DND-41 (cell line): ENCODE measurements around the gene NT5DC3.

Source experiments
- EZH2 ChIP-seq: IDR thresholded peaks from 3 replicates; pipeline ENCODE4 v1.6.1; 2012; ENCODE audit warnings: borderline replicate concordance, low read depth, mild to moderate bottlenecking, moderate library complexity, low read length, inconsistent platforms; ENCODE audit not compliant: severe bottlenecking
- TF ChIP-seq, protein P1 (sequence below): IDR thresholded peaks from 2 replicates; pipeline ENCODE4 v1.5.1; 2012; ENCODE audit warnings: borderline replicate concordance, low read length, moderate library complexity, mild to moderate bottlenecking; ENCODE audit not compliant: poor library complexity, severe bottlenecking; ENCODE audit errors: extremely low read depth

- TF ChIP-seq, protein P1, sequence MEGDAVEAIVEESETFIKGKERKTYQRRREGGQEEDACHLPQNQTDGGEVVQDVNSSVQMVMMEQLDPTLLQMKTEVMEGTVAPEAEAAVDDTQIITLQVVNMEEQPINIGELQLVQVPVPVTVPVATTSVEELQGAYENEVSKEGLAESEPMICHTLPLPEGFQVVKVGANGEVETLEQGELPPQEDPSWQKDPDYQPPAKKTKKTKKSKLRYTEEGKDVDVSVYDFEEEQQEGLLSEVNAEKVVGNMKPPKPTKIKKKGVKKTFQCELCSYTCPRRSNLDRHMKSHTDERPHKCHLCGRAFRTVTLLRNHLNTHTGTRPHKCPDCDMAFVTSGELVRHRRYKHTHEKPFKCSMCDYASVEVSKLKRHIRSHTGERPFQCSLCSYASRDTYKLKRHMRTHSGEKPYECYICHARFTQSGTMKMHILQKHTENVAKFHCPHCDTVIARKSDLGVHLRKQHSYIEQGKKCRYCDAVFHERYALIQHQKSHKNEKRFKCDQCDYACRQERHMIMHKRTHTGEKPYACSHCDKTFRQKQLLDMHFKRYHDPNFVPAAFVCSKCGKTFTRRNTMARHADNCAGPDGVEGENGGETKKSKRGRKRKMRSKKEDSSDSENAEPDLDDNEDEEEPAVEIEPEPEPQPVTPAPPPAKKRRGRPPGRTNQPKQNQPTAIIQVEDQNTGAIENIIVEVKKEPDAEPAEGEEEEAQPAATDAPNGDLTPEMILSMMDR: no peak
- no peak for TF ChIP-seq EZH2
Observed at GRCh38 chr12:103803847-103804246, 37.2 kb downstream of the NT5DC3 start.
